A673 (cell line): ENCODE data around the gene PDE9A. TPM values are rescaled to one million over a fixed set of nuclear protein-coding genes. Genes with fewer than 3 reads are reported as not detected.

Experiments used
- BruUV-seq: library from RNA; stranded (reverse); fragments of 400-500 nt; replicated peaks from 2 replicates; lab custom pipeline; 2021; lab: Mats Ljungman, UMichigan
- CTCF ChIA-PET: fragments of 300-600 bp; sonication (Branson Sonifier 250); formaldehyde crosslinking; loops from one replicate; lab custom pipeline; 2022; ENCODE audit warnings: antibody characterized with exemption; lab: Charles Lee
- POLR2A ChIA-PET: fragments of 300-600 bp; sonication (Branson Sonifier 250); formaldehyde crosslinking; loops from one replicate; lab custom pipeline; 2022; ENCODE audit warnings: antibody characterized with exemption; ENCODE audit not compliant: low non-redundant PET; lab: Charles Lee
- DNase-seq: peaks from one replicate; pipeline ENCODE4 v3.0.0-alpha.2; 2015; ENCODE audit warnings: low spot score
- H3K27ac ChIP-seq: fragments of 200-600 bp; sonication (generic); 2 replicates; pipeline ENCODE4 v1.5.1; 2016; ENCODE audit warnings: mixed run types, low read depth, mild to moderate bottlenecking, mixed read lengths, antibody characterized with exemption, low read length; ENCODE audit not compliant: poor library complexity, severe bottlenecking
- H3K27me3 ChIP-seq: fragments of 200-600 bp; sonication (generic); replicated peaks from 2 replicates; pipeline ENCODE4 v1.6.1; 2017; ENCODE audit warnings: mixed run types, low read depth, mild to moderate bottlenecking, mixed read lengths, antibody characterized with exemption, low read length; ENCODE audit not compliant: insufficient read depth, poor library complexity
- H3K36me3 ChIP-seq: fragments of 200-600 bp; sonication (generic); 2 replicates; pipeline ENCODE4 v1.6.1; 2016; ENCODE audit warnings: mixed run types, mild to moderate bottlenecking, mixed read lengths, antibody characterized with exemption, low read length; ENCODE audit not compliant: insufficient read depth, poor library complexity, severe bottlenecking
- H3K4me1 ChIP-seq: fragments of 200-600 bp; sonication (generic); 2 replicates; pipeline ENCODE4 v1.6.1; 2017; ENCODE audit warnings: mixed run types, mild to moderate bottlenecking, mixed read lengths, antibody characterized with exemption, low read length; ENCODE audit not compliant: insufficient read depth, poor library complexity, severe bottlenecking
- H3K4me3 ChIP-seq: fragments of 200-600 bp; sonication (generic); 2 replicates; pipeline ENCODE4 v1.5.1; 2016; ENCODE audit warnings: low read depth, mixed run types, mild to moderate bottlenecking, mixed read lengths, low read length; ENCODE audit not compliant: poor library complexity, severe bottlenecking
- H3K9me3 ChIP-seq: fragments of 200-600 bp; sonication (generic); 2 replicates; pipeline ENCODE4 v1.6.1; 2016; ENCODE audit warnings: mixed run types, low read depth, mild to moderate bottlenecking, mixed read lengths, antibody characterized with exemption, low read length; ENCODE audit not compliant: poor library complexity, severe bottlenecking
- EZH2 ChIP-seq: fragments of 200-600 bp; sonication (generic); IDR thresholded peaks from 2 replicates; pipeline ENCODE4 v1.6.1; 2017; ENCODE audit warnings: borderline replicate concordance, low read depth, mild to moderate bottlenecking, mixed read lengths, antibody characterized with exemption, low read length; ENCODE audit not compliant: poor library complexity, severe bottlenecking
- intact Hi-C: fragments of 100-400 bp; cut with micrococcal nuclease; formaldehyde crosslinking; loops from one replicate; pipeline ENCODE4 v1.10.0; 2022; ENCODE audit not compliant: unreplicated experiment
- total RNA-seq: library from RNA; stranded (reverse); gene quantifications from 2 replicates; pipeline ENCODE4 v1.2.3, GENCODE V29; 2021
- TF ChIP-seq, protein P1 (sequence below): fragments of 300-800, 200-600 bp; sonication (generic); conservative IDR thresholded peaks from 2 replicates; pipeline ENCODE4 v1.5.1; 2017; ENCODE audit warnings: low read depth, mild to moderate bottlenecking, antibody characterized with exemption, low read length, moderate library complexity, mixed read lengths

Gene PDE9A
- total RNA-seq, 1 experiment from 2014 or later, result 14.3 TPM

GRCh38 chr21:42682661-42683210 lies 29.3 kb downstream of the PDE9A start:
- Histone ChIP-seq H3K4me1 (peaks cover 2% of the 10 kb centered on the region), H3K36me3 (no peaks in the 10 kb centered on the region), H3K4me3 (no peak overlapping the region), H3K27ac (no peak overlapping the region), H3K27me3 (no peaks in the 10 kb centered on the region), H3K9me3 (no peaks in the 10 kb centered on the region)
- TF ChIP-seq, protein P1, sequence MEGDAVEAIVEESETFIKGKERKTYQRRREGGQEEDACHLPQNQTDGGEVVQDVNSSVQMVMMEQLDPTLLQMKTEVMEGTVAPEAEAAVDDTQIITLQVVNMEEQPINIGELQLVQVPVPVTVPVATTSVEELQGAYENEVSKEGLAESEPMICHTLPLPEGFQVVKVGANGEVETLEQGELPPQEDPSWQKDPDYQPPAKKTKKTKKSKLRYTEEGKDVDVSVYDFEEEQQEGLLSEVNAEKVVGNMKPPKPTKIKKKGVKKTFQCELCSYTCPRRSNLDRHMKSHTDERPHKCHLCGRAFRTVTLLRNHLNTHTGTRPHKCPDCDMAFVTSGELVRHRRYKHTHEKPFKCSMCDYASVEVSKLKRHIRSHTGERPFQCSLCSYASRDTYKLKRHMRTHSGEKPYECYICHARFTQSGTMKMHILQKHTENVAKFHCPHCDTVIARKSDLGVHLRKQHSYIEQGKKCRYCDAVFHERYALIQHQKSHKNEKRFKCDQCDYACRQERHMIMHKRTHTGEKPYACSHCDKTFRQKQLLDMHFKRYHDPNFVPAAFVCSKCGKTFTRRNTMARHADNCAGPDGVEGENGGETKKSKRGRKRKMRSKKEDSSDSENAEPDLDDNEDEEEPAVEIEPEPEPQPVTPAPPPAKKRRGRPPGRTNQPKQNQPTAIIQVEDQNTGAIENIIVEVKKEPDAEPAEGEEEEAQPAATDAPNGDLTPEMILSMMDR, result no peak
- no peak for TF ChIP-seq EZH2
- POLR2A ChIA-PET, result no interaction called here
- CTCF ChIA-PET, result interaction anchor here (0.5 kb wide), 1 partner anchor 9 kb away, joined by 3 read pairs; no protein-coding TSS in a partner anchor
- intact Hi-C loops, result no loop called here
- no TSS peak for BruUV-seq
- no peak for DNase-seq

DNA sequence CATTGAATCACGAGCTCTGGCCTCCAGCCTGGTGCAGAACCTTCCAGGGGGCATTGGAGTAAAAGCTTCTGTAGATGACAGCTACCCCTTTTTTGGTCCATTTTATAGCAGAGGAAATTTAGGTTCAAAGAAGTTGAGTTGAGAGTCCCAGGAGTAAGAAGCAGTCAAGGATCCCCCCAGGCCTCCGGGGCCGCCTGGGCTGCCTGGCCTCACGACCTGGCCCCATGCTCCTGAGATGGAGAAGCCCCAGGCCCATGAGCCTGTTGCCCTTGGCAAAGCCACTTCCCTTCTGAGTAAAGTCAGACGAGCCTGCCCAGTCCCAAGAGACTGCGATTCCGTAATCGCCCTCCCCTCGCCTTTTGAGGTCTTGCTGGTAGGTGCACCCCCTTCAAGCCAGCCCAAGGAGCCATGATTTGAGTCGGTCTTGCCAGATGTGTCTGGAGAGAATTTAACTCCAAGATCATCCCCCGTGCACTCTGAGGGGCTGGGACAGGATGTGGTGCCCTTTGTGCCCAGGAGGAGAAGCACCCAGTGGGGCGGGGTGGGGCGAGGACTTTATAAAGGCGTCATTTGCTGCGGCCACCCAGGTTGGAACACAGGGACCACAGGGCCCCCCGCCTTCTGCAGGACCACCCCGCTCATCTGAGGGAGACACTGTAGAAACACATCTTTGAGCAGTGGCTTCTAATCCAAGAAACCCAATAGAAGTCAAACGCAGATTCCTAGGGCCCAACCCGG lies 30.1 kb downstream of the PDE9A start:
- TF ChIP-seq, protein P1, result no peak
- no peak for TF ChIP-seq EZH2
- no peak for DNase-seq
- POLR2A ChIA-PET, result no interaction called here
- Histone ChIP-seq H3K36me3 (no peaks in the 10 kb centered on the region), H3K4me3 (no peak overlapping the region), H3K4me1 (no peaks in the 10 kb centered on the region), H3K9me3 (no peaks in the 10 kb centered on the region), H3K27me3 (no peaks in the 10 kb centered on the region), H3K27ac (no peak overlapping the region)
- no TSS peak for BruUV-seq
- intact Hi-C loops, result no loop called here
- CTCF ChIA-PET, result no interaction called here

- no TSS peak for BruUV-seq
- POLR2A ChIA-PET, result no interaction called here
Observed at GRCh38 chr21:42684109-42684916, 30.9 kb downstream of the PDE9A start.

More at GRCh38 chr21:42684109-42684916, 30.9 kb downstream of the PDE9A start:
- Histone ChIP-seq H3K27ac (no peak overlapping the region), H3K27me3 (no peaks in the 10 kb centered on the region), H3K9me3 (no peaks in the 10 kb centered on the region), H3K36me3 (no peaks in the 10 kb centered on the region), H3K4me3 (no peak overlapping the region), H3K4me1 (no peaks in the 10 kb centered on the region)
- intact Hi-C loops, result no loop called here
- DNase-seq, result no peak
- TF ChIP-seq, protein P1, result no peak
- no peak for TF ChIP-seq EZH2
- CTCF ChIA-PET, result no interaction called here
